ENCODE results near the gene ZNF845.

DNA sequence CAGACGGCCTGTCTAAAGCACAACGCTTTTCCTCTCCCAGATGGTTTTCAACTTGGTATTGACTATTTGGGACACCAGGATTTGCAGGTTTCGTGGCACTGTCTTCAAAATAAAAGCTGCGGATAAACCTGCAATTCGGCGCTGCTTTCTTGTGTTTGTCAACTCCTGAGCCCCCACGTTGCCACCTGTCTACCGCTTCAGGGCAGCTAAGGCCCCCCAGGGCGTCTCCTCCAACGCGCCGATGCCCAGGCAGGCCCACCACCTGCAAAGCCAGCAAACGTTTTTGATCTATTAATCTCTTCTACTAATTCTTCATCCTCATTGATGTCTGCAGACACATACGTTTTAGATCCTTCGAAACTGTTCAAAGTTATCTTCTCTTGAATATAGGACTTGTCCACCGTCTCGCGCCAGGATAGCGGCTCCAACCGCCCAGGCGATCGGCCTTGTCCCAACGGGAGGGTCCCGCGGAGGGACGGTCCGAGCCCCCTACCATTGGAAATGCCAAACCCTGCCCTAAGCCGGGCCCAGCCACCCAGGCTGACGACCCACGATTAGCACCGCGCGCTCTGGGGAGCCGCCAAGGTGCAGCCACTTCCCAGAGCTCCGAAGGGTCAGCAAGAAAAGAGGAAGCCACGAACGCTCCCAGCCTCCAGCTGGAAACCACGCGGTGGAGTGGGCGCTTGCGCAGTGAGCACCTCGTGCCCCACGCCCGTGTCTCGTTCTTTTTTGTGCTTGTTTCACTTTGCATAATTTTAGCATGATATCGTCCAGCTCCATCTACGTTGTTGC lies 42.6 kb upstream of the ZNF845 start:
- TF ChIP-seq CTCF (IDR thresholded peaks at IDR 0.05) = no peak
- no peak for TF ChIP-seq POLR2A (IDR thresholded peaks at IDR 0.05)
